Fibroblast of pulmonary artery (primary cell): ENCODE data around the gene FGR.

Source experiments
- DNase-seq: peaks from one replicate; pipeline ENCODE4 v3.0.0-alpha.2; 2010; ENCODE audit warnings: low read depth
- H3K4me3 ChIP-seq: replicated peaks from 2 replicates; pipeline ENCODE4 v1.5.1; 2011; ENCODE audit warnings: low read depth, mild to moderate bottlenecking, control low read depth, low read length, moderate library complexity
- TF ChIP-seq, protein P1 (sequence below): IDR thresholded peaks from 2 replicates; pipeline ENCODE4 v1.5.1; 2011; ENCODE audit warnings: mild to moderate bottlenecking, control low read depth, low read length, inconsistent platforms; ENCODE audit errors: missing control alignments

FGR gene

GRCh38 chr1:27671964-27672749 lies 37.2 kb upstream of the FGR start, which contains the start of gene IFI6:
Gene IFI6 (minus strand): TSS chr1:27672192. CDS start chr1:27669314, 2,878 bp downstream.
- H3K4me3 ChIP-seq, result peak within 1 kb of the TSS; percentile 61
- peak; percentile 98 for DNase-seq
- TF ChIP-seq, protein P1, sequence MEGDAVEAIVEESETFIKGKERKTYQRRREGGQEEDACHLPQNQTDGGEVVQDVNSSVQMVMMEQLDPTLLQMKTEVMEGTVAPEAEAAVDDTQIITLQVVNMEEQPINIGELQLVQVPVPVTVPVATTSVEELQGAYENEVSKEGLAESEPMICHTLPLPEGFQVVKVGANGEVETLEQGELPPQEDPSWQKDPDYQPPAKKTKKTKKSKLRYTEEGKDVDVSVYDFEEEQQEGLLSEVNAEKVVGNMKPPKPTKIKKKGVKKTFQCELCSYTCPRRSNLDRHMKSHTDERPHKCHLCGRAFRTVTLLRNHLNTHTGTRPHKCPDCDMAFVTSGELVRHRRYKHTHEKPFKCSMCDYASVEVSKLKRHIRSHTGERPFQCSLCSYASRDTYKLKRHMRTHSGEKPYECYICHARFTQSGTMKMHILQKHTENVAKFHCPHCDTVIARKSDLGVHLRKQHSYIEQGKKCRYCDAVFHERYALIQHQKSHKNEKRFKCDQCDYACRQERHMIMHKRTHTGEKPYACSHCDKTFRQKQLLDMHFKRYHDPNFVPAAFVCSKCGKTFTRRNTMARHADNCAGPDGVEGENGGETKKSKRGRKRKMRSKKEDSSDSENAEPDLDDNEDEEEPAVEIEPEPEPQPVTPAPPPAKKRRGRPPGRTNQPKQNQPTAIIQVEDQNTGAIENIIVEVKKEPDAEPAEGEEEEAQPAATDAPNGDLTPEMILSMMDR, result peak; percentile 48

DNA sequence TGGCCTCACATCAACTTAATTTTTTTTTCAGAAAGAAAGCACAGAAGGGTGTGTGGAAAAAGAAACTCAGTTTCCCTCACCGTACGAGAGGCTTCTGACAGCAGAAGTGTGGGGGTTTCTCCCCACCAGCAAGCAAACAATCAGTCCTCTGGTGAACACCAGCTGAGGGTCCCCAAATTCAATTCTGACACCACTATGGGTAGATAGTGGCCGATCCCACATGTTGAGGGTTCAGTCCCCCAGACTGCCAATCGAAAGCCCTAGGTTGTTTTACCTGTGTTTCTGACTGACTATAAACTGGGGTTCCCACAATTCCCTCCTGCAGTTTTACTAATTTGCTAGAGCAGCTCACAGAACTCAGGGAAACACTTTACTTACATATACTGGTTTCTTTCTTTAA lies 34.9 kb upstream of the FGR start:
- no peak overlapping the region for H3K4me3 ChIP-seq
- DNase-seq, result no peak
- TF ChIP-seq, protein P1, result no peak

DNA sequence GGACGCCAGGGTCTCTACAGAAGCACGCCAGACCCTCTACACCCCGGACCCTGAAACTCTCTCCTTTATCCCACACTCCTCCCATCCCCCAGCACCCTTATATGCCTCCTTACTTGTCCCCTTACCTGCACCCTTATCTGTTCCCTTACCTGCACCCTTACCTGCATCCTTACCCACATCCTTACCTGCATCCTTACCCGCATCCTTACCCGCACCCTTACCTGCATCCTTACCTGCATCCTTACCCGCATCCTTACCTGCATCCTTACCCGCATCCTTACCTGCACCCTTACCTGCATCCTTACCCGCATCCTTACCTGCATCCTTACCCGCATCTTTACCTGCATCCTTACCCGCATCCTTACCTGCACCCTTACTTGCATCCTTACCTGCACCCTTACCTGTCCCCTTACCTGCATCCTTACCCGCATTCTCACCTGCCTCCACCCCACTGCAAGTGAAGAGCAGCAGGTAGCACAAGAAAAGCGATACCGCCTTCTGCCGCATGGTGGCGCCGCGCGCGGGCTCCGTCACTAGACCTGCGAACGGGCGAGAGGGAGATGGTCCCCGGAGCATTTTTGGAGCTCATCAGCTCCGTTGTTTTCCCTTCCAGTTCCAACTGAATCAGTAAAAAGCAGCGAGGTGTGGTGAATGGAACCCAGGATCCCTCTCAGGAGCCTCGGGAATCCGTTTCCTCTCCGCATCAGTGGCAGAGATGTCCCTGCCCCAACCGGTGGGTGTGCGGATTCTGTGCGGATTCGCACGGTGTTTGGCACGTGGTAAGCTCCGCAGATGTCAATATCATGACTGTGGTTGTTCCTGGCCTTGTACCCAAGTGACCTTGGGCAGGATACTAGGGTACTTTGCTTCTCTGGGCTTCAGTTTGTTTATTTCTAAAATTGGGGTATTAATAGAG lies 34.1 kb upstream of the FGR start:
- peak; percentile 66 for DNase-seq
- peak overlapping the region; percentile 48 for H3K4me3 ChIP-seq
- TF ChIP-seq, protein P1, result peak; percentile 95

DNA sequence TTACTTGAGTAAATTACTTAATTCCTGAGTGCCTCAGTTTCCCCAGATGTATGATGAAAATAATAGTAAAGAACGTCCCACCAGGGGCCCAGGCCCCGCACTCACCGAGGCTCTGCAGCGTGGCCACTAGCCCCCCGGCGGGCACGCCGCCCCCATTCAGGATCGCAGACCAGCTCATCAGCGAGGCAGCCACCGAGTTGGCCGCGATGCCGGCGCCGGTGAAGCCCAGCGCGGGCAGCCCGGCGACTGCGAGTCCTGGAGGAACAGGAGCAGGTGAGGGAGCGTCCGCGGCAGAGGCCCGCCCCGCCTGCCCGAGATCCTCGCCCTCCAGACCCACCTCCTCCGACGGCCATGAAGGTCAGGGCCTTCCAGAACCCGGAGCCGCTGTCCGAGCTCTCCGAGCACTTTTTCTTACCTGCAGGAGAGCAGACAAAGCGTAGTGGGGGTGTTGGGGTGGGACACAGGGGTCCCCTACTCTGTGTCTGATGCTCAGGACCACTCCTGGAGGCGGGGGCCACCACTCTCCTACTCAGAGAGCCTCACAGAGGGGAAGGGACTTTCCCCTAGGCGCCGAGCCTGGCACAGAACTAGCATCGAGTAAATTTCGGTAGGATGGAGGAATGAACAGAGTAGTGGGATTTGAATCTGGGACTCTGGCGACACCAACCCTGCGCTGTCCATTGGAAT lies 33.3 kb upstream of the FGR start:
- TF ChIP-seq, protein P1, result no peak
- DNase-seq, result no peak
- H3K4me3 ChIP-seq, result no peak overlapping the region

DNA sequence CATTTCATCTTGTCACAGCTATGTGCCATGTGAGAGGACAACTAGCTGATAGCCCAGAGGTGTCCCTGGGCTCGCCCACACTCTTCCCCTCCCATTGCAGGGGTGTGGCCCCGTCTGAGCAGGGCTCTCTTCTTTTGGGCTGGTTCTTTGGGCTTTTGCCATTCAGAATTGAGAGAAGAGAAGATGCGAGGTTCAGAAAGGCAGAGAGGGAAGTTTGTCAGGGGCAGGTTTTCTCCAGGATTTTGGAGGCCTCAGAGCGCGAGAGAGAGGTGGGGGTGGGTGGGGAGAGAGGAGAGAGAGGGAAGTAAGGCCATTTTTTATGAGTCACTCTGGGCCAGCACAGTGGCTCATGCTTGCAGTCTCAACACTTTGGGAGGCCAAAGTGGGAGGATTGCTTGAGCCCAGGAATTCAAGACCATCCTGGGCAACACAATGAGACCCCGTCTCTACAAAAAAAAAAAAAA lies 31.8 kb upstream of the FGR start:
- no peak overlapping the region for H3K4me3 ChIP-seq
- TF ChIP-seq, protein P1, result no peak
- no peak for DNase-seq

GRCh38 chr1:27666294-27666693 lies 31.3 kb upstream of the FGR start:
- DNase-seq, result no peak
- TF ChIP-seq, protein P1, result no peak
- no peak overlapping the region for H3K4me3 ChIP-seq
